Measurements from ENCODE around the gene CCDC174. TPM values are rescaled to one million over a fixed set of nuclear protein-coding genes. Genes with fewer than 3 reads are reported as not detected.

Gene CCDC174
- total RNA-seq, 3 donors from 2014 or later = 18.4 to 34.8 (median 30.8) TPM

DNA sequence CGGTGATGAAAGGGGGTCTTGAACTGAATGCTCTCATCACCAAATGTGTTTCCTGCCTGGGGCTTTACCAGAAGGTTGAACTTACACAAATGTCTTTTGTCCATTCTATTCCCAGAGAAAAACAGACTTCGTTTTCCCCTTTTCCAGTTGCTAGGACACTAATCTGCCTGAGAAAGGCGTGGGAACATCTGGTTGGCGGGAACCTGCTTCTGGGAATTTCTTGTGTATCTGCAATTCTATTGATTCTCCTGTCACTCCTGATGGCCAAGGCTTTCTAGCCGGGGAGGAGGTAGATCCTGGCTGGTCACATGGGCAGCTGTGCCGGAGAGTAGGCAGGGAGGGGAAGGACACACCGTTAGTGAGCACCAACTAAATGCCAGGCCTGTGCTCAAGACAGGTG lies 31.1 kb upstream of the CCDC174 start:
- no peak for DNase-seq (ENCODE audit: low spot score in 2 of 2)
- Histone ChIP-seq H3K27ac (no peak overlapping the region), H3K36me3 (no peaks in the 10 kb centered on the region), H3K4me1 (peaks cover 0 to 5% of the 10 kb centered on the region in 2 donors), H3K9me3 (no peaks in the 10 kb centered on the region), H3K27me3 (no peaks in the 10 kb centered on the region), H3K4me3 (no peak overlapping the region)
- intact Hi-C loops (cut with DNase I; ENCODE audit: low total_unique reads) = no loop called here
- no peak for TF ChIP-seq POLR2AphosphoS5 (IDR thresholded peaks at IDR 0.05)
- TF ChIP-seq, protein P1, sequence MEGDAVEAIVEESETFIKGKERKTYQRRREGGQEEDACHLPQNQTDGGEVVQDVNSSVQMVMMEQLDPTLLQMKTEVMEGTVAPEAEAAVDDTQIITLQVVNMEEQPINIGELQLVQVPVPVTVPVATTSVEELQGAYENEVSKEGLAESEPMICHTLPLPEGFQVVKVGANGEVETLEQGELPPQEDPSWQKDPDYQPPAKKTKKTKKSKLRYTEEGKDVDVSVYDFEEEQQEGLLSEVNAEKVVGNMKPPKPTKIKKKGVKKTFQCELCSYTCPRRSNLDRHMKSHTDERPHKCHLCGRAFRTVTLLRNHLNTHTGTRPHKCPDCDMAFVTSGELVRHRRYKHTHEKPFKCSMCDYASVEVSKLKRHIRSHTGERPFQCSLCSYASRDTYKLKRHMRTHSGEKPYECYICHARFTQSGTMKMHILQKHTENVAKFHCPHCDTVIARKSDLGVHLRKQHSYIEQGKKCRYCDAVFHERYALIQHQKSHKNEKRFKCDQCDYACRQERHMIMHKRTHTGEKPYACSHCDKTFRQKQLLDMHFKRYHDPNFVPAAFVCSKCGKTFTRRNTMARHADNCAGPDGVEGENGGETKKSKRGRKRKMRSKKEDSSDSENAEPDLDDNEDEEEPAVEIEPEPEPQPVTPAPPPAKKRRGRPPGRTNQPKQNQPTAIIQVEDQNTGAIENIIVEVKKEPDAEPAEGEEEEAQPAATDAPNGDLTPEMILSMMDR (IDR thresholded peaks at IDR 0.05) = no peak
- no peak for TF ChIP-seq POLR2A (IDR thresholded peaks at IDR 0.05)

DNA sequence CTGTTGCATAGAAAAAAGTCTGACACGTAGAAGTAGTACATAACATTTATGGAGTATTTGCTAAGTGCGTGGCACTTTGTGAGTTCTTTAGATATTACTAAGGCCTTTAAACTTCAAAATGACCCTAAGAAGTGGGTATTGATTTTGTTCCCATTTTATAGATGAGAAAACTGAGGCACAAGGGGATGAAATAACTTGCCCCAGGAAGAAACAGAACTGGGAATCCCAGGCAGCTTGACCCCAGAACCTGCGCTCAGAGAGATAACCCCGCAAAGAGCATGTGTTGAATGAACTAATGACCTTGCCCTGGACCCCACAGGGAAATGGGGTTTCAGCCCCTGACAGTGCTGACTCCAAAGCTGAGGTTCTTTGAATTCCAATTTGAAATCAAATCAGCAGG lies 30.5 kb upstream of the CCDC174 start:
- no peak for DNase-seq (ENCODE audit: low spot score in 2 of 2)

DNA sequence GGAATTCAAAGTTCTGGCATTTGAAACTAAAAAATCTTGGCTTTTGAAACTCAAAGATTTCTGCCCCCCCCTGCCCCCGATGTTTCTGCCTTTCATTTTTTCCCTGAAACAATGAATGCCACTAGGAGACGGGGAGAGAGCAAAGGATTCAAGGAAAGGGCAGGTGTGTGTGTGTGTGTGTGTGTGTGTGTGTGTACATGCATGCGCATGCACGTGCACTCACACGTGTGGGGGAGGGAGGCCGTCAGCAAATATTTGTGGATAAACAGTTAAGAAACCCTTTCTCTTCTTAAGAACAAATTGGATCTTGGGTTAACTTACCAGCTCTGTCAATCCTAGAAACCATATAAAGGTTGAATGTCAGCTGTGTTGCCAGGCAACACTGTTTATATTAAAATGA lies 29.2 kb upstream of the CCDC174 start:
- Histone ChIP-seq H3K4me1 (peaks cover 0 to 5% of the 10 kb centered on the region in 2 donors), H3K27me3 (no peaks in the 10 kb centered on the region), H3K27ac (no peak overlapping the region), H3K36me3 (no peaks in the 10 kb centered on the region), H3K4me3 (no peak overlapping the region), H3K9me3 (no peaks in the 10 kb centered on the region)
- DNase-seq (ENCODE audit: low spot score in 2 of 2) = no peak
- TF ChIP-seq POLR2A (IDR thresholded peaks at IDR 0.05) (no peak), POLR2AphosphoS5 (IDR thresholded peaks at IDR 0.05) (no peak)
- TF ChIP-seq, protein P1 (IDR thresholded peaks at IDR 0.05) = no peak
- intact Hi-C loops (cut with DNase I; ENCODE audit: low total_unique reads) = no loop called here

More for the DNA sequence above, 30.5 kb upstream of the CCDC174 start:
- no peaks in the 10 kb centered on the region for H3K36me3 ChIP-seq
- H3K27ac ChIP-seq = no peak overlapping the region
- no peaks in the 10 kb centered on the region for H3K9me3 ChIP-seq
- no peak for TF ChIP-seq POLR2AphosphoS5 (IDR thresholded peaks at IDR 0.05)
- TF ChIP-seq POLR2A (IDR thresholded peaks at IDR 0.05) = no peak
- TF ChIP-seq, protein P1 (IDR thresholded peaks at IDR 0.05) = no peak
- intact Hi-C loops (cut with DNase I; ENCODE audit: low total_unique reads) = no loop called here
- H3K4me3 ChIP-seq = no peak overlapping the region
- peaks cover 0 to 5% of the 10 kb centered on the region in 2 donors for H3K4me1 ChIP-seq
- H3K27me3 ChIP-seq = no peaks in the 10 kb centered on the region

DNA sequence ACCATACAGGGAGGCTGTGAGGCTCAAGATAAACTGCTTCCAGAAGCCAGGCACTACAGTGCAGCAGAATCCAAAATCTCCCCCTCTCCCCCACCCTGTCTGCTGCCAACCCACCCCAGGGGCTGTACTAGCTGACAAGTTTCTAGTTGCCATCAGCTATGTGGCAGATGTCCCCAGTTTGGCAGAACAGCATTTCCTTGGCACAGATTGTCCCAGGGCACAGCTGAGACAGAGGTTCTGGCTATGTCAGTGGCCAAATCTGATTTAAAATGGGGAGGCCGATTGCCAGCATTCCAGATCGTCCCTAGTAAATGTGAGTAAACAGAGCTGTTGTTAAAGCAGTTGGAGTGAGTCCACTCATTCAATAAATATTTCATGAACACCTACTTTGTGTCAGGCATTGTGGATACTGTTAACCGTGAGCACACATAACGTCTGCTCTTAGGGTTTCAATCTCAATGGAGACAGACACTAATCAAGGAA lies 28.0 kb upstream of the CCDC174 start:
- Histone ChIP-seq H3K9me3 (peaks cover 0 to 5% of the 10 kb centered on the region in 2 donors), H3K27ac (no peak overlapping the region), H3K27me3 (no peaks in the 10 kb centered on the region), H3K4me3 (no peak overlapping the region), H3K4me1 (peaks cover 0 to 5% of the 10 kb centered on the region in 2 donors), H3K36me3 (no peaks in the 10 kb centered on the region)
- intact Hi-C loops (cut with DNase I; ENCODE audit: low total_unique reads) = no loop called here
- TF ChIP-seq, protein P1 (IDR thresholded peaks at IDR 0.05) = no peak
- TF ChIP-seq POLR2A (IDR thresholded peaks at IDR 0.05) (no peak), POLR2AphosphoS5 (IDR thresholded peaks at IDR 0.05) (no peak)
- DNase-seq (ENCODE audit: low spot score in 2 of 2) = peak in 1 of 2 donors; percentile 26

DNA sequence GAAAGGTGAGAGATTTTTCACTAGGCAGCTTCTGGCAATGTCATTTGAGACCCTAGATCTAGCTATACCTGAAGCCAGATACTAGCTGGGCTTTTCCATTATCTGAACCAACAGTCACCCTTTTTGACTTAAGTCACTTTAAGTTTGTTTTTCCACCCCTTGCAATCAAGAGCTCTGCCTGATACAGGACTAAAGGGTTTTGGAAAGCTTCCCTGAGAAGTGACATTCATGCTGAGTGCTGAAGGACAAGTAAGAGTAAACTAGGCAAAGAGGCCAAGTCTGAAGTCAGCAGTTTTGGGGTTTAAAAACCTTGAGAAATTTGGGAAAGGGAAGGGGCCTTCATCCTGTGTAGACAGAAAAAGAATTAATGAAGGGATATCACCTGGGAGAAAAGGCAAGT lies 27.1 kb upstream of the CCDC174 start:
- TF ChIP-seq POLR2A (IDR thresholded peaks at IDR 0.05) = no peak
- TF ChIP-seq POLR2AphosphoS5 (IDR thresholded peaks at IDR 0.05) = no peak
- DNase-seq (ENCODE audit: low spot score in 2 of 2) = no peak
- Histone ChIP-seq H3K27me3 (peaks cover 0 to 3% of the 10 kb centered on the region in 2 donors), H3K27ac (no peak overlapping the region), H3K9me3 (peaks cover 0 to 7% of the 10 kb centered on the region in 2 donors), H3K4me1 (peaks cover 0 to 5% of the 10 kb centered on the region in 2 donors), H3K4me3 (no peak overlapping the region), H3K36me3 (no peaks in the 10 kb centered on the region)
- intact Hi-C loops (cut with DNase I; ENCODE audit: low total_unique reads) = no loop called here
